OCI-LY7 (cell line): ENCODE data around the gene NOS3.

Experiments
- EZH2phosphoT487 ChIP-seq: fragments of 200-600 bp; sonication (generic); IDR thresholded peaks from 2 replicates; pipeline ENCODE4 v1.6.1; 2018; ENCODE audit warnings: low read depth, borderline replicate concordance, mild to moderate bottlenecking, mixed run types, antibody characterized with exemption, low read length, moderate library complexity, mixed read lengths
- TF ChIP-seq, protein P1 (sequence below): fragments of 200-600 bp; sonication (generic); conservative IDR thresholded peaks from 2 replicates; pipeline ENCODE4 v1.5.1; 2014; ENCODE audit warnings: mild to moderate bottlenecking, antibody characterized with exemption, low read length, moderate library complexity, mixed read lengths

DNA sequence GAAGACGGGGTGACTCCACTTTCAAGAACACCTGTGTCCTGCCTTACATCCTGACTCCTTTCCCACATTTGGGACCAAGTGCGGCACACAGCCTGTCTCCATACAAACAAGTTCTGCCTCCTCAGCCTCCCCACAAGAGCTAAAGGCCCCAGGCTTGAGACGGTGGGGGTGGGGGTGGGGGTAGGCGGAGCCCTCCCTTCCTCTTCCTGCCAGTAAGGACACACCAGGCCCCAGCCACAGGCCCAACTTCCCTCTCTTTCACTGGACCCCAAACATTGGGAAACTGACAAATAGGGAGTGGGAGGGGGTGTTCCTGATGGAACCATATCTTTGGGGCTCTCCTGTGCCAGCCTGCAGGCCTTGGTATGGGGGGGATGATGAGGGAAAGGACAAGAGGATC lies 62.3 kb downstream of the NOS3 start:
- TF ChIP-seq, protein P1, sequence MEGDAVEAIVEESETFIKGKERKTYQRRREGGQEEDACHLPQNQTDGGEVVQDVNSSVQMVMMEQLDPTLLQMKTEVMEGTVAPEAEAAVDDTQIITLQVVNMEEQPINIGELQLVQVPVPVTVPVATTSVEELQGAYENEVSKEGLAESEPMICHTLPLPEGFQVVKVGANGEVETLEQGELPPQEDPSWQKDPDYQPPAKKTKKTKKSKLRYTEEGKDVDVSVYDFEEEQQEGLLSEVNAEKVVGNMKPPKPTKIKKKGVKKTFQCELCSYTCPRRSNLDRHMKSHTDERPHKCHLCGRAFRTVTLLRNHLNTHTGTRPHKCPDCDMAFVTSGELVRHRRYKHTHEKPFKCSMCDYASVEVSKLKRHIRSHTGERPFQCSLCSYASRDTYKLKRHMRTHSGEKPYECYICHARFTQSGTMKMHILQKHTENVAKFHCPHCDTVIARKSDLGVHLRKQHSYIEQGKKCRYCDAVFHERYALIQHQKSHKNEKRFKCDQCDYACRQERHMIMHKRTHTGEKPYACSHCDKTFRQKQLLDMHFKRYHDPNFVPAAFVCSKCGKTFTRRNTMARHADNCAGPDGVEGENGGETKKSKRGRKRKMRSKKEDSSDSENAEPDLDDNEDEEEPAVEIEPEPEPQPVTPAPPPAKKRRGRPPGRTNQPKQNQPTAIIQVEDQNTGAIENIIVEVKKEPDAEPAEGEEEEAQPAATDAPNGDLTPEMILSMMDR = no peak
- TF ChIP-seq EZH2phosphoT487 = no peak
